Fibroblast of lung (primary cell): ENCODE measurements around the gene STOML1.

Source experiments
- CTCF ChIP-seq, 2 donors: IDR thresholded peaks in 1 of 2; conservative IDR thresholded peaks in 1 of 2; 1 replicate in 1 of 2; 2 replicates in 1 of 2; pipeline ENCODE4 v1.5.1; 2011 to 2012; ENCODE audit warnings: low read length in 2 of 2, control low read depth in 1 of 2, inconsistent platforms in 1 of 2, low read depth in 1 of 2, mild to moderate bottlenecking in 1 of 2
- EZH2 ChIP-seq: IDR thresholded peaks from 2 replicates; pipeline ENCODE4 v1.5.1; 2012; ENCODE audit warnings: low read length, control low read depth, mild to moderate bottlenecking; ENCODE audit errors: missing control alignments

- TF ChIP-seq EZH2 (no peak), CTCF (conservative IDR thresholded peaks at IDR 0.05 in 1 of 2, IDR thresholded peaks at IDR 0.05 in 1 of 2; ENCODE audit: low read depth in 1 of 2, low read length in 2 of 2) (no peak)
Measured at GRCh38 chr15:73962433-73962832, 29.7 kb downstream of the STOML1 start.
